Epithelial cell of prostate (primary cell): Measurements from ENCODE around the gene PARN.
"Not testable (repeated sequence)": the region's sequence is repeated elsewhere in the genome, so short reads cannot be mapped to it uniquely, and the experiment has no call there.

Experiments
- DNase-seq: peaks from one replicate; pipeline ENCODE4 v3.0.0-alpha.2; 2011; ENCODE audit warnings: low read depth, low spot score
- H3K27ac ChIP-seq: fragments of 450-650 bp; 2 replicates; pipeline ENCODE4 v1.5.1; 2017; ENCODE audit warnings: mild to moderate bottlenecking

The PARN gene

DNA sequence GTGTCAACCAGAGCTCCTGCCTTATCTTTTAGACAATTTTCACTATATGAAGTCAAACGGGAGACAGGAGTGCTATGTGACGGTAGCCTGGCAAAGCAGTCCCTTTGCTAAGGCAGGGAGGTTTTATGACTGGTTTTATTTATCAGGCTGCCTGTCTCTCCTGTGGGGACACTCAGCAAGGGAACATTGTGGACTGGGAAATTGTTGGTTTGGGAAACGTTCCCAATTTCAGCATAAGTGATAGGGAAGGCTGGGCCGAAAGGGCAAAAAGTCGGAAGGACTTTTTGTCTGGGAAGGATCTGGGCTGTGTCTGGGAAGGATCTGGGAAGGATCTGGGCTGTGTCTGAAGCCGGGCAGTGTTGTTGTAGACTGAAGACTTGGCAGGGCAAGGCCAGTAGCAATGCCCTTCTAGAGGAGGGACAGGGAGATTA, 211.2 kb downstream of the PARN start:
- H3K27ac ChIP-seq, result no peak overlapping the region
- DNase-seq, result no peak

- no peak for DNase-seq
Observed at GRCh38 chr16:14416184-14416583, 213.9 kb downstream of the PARN start.

DNA sequence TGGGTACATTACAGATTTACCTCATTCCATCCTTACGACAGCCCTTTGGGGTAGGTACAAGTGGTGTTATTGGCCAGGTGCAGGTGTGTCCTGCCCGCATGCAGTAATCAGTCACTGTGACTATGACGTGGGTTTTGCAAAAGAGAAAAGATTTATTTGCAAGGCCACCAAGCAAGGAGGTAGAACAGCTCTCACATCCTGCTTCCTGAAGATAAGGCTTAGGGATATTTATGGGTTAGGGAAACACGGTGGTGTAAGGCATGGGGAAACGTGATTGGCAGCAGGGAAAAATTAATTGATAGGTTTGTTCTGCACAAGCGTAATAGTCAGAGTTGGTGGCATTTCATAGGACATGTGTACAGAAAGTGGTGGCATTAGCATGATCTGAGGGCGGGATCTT, 214.8 kb downstream of the PARN start:
- no peak for DNase-seq
- no peak overlapping the region for H3K27ac ChIP-seq

More at GRCh38 chr16:14416184-14416583, 213.9 kb downstream of the PARN start:
- no peak overlapping the region for H3K27ac ChIP-seq

DNA sequence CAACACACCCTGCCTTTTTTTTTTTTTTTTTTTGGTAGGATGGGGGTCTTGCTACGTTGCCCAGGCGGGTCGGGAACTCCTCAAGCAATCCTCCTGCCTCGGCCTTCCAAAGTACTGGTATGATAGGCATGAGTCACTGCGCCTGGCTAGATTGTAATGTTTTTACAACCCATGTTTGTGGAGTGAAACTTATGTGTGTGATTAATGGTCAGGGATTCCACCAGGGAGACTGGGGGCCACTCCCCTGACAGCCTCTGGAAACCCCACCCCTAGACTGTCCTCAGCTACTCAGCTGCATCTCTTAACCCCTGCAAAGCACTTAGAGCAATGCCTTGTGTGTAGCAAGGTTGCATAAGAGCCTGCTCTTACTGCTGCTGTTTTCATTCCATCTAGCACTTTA, 220.5 kb downstream of the PARN start:
- H3K27ac ChIP-seq, result peak overlapping the region; percentile 32
- peak; percentile 73 for DNase-seq

DNA sequence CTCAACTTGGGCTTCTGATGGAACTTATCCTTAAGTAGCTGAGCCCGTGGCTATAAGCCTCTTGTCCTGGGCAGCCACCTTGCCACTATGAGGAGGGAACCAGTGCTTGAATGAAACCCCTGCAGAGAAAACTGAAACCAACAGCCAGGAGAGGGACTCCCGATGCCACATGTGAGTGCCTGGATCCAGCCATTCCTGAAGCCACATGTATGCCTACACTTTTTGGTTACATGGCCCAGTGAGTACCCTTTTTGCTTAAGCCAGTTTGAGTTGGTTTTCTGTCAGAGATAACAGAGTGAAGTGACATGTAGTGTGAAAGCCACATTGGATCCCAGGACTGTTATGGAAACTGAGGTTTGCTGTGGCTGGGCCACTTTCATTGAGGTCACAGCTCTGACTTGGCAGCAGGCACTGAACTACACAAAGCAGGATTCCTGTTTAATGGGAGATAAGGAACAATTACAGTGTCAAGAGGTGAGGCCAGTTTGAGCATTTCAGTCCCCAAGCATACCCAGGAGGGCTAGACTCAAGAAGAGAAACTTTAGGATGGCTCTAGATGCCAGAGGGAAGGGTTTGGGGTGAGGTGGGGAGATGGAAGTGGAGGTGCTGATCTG, 222.2 kb downstream of the PARN start:
- no peak overlapping the region for H3K27ac ChIP-seq
- DNase-seq, result no peak

GRCh38 chr16:14405611-14406537, 224.2 kb downstream of the PARN start:
- no peak overlapping the region for H3K27ac ChIP-seq
- no peak for DNase-seq

DNA sequence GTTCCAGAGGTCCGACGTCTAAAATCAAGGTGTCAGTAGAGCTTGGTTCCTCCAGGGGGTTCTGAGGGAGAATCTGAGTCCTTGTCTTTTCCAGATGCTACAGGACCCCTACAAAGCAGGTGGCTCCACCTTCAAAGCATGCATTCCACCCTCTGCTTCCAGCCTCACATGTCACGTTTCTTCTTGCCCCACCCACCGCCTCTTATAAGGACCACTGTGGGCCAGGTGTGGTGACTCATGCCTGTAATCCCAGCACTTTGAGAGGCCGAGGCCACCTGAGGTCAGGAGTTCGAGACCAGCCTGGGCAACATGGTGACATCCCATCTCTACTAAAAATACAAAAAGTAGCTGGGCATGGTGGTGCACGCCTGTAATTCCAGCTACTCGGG, 227.1 kb downstream of the PARN start:
- not testable (repeated sequence) for H3K27ac ChIP-seq, DNase-seq

GRCh38 chr16:14402114-14403000, 227.7 kb downstream of the PARN start:
- DNase-seq, H3K27ac ChIP-seq: not testable (repeated sequence)

GRCh38 chr16:14401711-14402061, 228.4 kb downstream of the PARN start:
- not testable (repeated sequence) for H3K27ac ChIP-seq, DNase-seq

DNA sequence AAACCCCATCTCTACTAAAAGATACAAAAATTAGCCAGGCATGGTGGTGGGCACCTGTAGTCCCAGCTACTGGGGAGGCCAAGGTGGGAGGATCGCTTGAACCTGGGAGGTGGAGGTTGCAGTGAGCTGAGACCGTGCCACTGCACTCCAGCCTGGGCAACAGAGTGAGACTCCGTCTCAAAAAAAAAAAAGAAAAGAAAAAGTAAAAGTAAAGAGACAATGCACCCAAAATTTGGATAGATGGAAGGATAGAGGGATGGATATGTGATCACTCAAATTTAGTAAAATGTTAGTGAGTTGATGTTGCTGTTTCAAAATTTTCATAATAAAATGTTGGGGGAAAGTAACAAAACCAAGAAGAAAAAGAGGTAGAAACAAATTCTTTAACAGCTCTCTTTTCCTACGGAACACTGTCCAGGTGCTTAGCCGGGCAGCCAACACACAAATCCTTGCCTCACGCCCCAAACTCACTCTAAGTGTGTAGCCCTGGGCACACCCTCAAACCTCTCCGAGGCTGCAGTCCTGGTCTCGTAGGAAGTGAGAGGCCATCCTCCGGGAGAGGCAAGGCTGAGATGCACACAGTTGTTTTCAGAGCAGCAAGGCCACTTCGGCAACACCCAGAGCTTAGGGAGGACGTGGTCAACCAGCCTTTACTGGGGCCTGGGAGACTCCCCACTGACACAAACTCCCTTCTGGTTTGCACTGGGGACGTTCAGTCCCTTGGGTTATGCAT, 228.9 kb downstream of the PARN start:
- DNase-seq, H3K27ac ChIP-seq: not testable (repeated sequence)

GRCh38 chr16:14400285-14400977, 229.6 kb downstream of the PARN start:
- H3K27ac ChIP-seq, result peak overlapping the region; percentile 52

DNA sequence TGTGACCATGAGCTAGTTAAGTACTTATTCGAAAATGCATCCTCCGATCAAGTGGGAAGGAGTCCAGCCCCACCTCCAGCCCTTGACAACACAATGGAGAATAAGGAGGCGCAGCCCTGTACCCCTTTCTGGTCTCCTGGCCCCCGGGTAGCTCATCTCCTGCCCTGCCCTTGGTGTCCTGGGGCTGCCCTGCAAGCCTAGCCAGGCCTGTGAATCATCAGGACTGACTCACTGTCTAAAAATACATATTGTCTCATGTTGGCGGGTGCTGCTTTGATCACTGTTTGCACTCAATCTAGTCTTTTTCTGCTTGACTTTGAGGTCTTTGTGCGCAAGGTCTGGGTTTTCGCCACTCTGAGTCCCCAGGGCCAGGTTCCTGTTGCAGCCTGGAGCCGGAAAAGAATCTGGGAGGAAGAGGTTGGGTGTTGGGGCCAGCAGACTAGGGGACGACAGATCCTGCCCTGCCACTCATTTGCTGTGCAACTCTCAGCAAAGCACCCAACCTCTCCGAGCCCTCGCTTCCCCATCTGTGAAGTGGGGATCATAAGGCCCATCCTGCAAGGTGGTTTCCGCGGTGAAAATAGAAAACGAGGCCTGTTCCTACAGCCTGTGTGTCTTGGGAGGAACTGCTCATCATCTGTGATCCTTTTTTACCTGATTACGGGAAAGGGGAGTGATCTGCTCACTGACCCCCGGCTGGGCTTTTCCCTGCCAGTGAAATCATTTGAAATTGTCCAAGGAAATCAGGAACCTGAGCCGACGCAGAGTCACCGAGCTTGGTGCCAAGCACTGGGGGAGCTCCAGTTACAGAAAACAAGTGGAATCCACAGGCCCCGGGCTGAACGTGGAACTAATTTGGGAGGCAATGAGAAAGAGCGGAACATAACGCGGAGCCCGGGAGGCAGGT, 230.4 kb downstream of the PARN start:
- peak overlapping the region; percentile 52 for H3K27ac ChIP-seq

More at GRCh38 chr16:14400285-14400977, 229.6 kb downstream of the PARN start:
- DNase-seq, result no peak

DNA sequence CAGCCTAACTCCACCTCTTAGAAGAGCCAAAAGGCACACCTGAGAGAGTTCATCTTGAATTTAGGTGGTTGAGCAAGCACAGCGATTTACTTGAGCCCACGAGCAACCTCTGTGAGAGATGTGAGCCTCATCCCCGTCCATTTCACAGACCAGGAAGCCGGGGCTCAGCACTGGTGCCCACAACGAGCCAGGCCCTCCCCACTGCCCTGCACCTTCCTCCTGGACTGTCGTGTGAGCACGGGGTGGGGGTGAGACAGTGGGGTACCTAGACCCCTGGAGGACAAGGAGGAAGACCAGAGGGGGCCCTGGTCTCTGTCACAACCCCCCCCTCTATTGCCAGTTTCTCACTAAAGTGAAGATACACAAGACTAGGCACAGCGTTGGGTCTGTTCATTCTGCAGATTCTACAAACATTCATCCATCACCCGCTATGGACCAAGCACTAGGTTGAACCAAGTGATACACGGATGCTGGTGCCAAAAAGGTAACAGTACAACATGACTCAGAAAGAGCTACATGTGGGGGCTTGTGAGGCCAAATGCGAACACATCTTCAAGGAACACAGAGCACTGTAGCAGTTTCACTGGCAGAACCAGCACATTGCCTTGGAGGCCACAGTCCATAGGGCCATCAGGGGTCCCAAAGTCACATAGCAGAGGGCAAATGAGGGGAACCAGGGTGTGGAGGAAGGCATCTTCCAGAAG, 231.9 kb downstream of the PARN start:
- peak overlapping the region; percentile 52 for H3K27ac ChIP-seq
- DNase-seq, result peak; percentile 75

More for the DNA sequence above, 230.4 kb downstream of the PARN start:
- no peak for DNase-seq

- H3K27ac ChIP-seq, DNase-seq: not testable (repeated sequence)
Observed at GRCh38 chr16:14395710-14396304, 234.3 kb downstream of the PARN start.

GRCh38 chr16:14394834-14395233, 235.2 kb downstream of the PARN start:
- no peak for DNase-seq
- no peak overlapping the region for H3K27ac ChIP-seq

DNA sequence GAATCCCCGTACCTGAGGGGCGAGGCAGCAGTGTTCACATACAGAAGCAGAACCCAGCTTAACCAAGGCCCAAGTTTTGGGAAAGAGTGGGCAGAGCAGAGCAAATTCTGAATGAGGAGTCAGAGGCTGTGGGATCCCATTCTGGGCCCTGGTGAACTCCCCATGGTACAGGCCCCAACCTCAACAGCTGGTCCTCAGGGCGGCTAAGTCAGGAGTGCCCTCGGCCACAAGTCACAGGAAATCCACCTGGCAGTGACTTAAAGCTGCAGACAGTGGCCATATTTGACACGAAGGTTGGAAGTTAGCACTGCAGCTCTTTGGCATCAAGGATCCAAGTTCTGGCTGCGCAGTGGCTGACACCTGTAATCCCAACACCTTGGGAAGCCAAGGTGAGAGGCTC, 237.1 kb downstream of the PARN start:
- DNase-seq, result no peak
- H3K27ac ChIP-seq, result no peak overlapping the region

GRCh38 chr16:14389359-14389758, 240.7 kb downstream of the PARN start:
- no peak for DNase-seq
- no peak overlapping the region for H3K27ac ChIP-seq
